Measurements from ENCODE around the gene ARFGEF2. TPM values are rescaled to one million over a fixed set of nuclear protein-coding genes. Genes with fewer than 3 reads are reported as not detected.

The ARFGEF2 gene
- total RNA-seq, 2 donors from 2014 or later, result 31.5 to 46.5 TPM

GRCh38 chr20:48879612-48880245 is 41.8 kb upstream of the ARFGEF2 start:
- Histone ChIP-seq H3K27me3 (no peaks in the 10 kb centered on the region), H3K4me3 (no peak overlapping the region), H3K4me1 (no peaks in the 10 kb centered on the region), H3K27ac (no peak overlapping the region), H3K9me3 (no peaks in the 10 kb centered on the region), H3K36me3 (no peaks in the 10 kb centered on the region)
- DNase-seq (ENCODE audit: low spot score), result no peak
- TF ChIP-seq CTCF (IDR thresholded peaks at IDR 0.05), result no peak

GRCh38 chr20:48880331-48880730 is 41.2 kb upstream of the ARFGEF2 start:
- Histone ChIP-seq H3K9me3 (no peaks in the 10 kb centered on the region), H3K4me1 (no peaks in the 10 kb centered on the region), H3K27me3 (no peaks in the 10 kb centered on the region), H3K4me3 (no peak overlapping the region), H3K27ac (no peak overlapping the region), H3K36me3 (no peaks in the 10 kb centered on the region)
- no peak for DNase-seq (ENCODE audit: low spot score)
- TF ChIP-seq CTCF (IDR thresholded peaks at IDR 0.05), result no peak

GRCh38 chr20:48880981-48881657 is 40.4 kb upstream of the ARFGEF2 start:
- TF ChIP-seq CTCF (IDR thresholded peaks at IDR 0.05), result no peak

GRCh38 chr20:48885237-48885636 is 36.3 kb upstream of the ARFGEF2 start:
- Histone ChIP-seq H3K27ac (no peak overlapping the region), H3K4me3 (no peak overlapping the region), H3K9me3 (no peaks in the 10 kb centered on the region), H3K27me3 (no peaks in the 10 kb centered on the region), H3K36me3 (no peaks in the 10 kb centered on the region), H3K4me1 (no peaks in the 10 kb centered on the region)
- TF ChIP-seq CTCF (IDR thresholded peaks at IDR 0.05), result no peak
- no peak for DNase-seq (ENCODE audit: low spot score)

More at GRCh38 chr20:48880981-48881657, 40.4 kb upstream of the ARFGEF2 start:
- H3K27me3 ChIP-seq, result no peaks in the 10 kb centered on the region
- H3K4me1 ChIP-seq, result no peaks in the 10 kb centered on the region
- no peak overlapping the region for H3K27ac ChIP-seq
- H3K9me3 ChIP-seq, result no peaks in the 10 kb centered on the region
- H3K36me3 ChIP-seq, result no peaks in the 10 kb centered on the region
- no peak for DNase-seq (ENCODE audit: low spot score)
- H3K4me3 ChIP-seq, result no peak overlapping the region

- no peak for DNase-seq (ENCODE audit: low spot score)
- no peaks in the 10 kb centered on the region for H3K9me3 ChIP-seq
- no peaks in the 10 kb centered on the region for H3K27me3 ChIP-seq
- H3K4me1 ChIP-seq, result no peaks in the 10 kb centered on the region
- H3K27ac ChIP-seq, result no peak overlapping the region
- no peaks in the 10 kb centered on the region for H3K36me3 ChIP-seq
- no peak for TF ChIP-seq CTCF (IDR thresholded peaks at IDR 0.05)
- H3K4me3 ChIP-seq, result no peak overlapping the region
Measured at GRCh38 chr20:48886194-48886593, 35.3 kb upstream of the ARFGEF2 start.
